ENCODE results near the gene NOL9. TPM values are rescaled to one million over a fixed set of nuclear protein-coding genes. Genes with fewer than 3 reads are reported as not detected.

NOL9 gene
- total and polyA plus RNA-seq, 9 of the 15 experiments (the other 6 are each of a cell fraction or from before 2014, with no cell fraction given) = 5.6 to 76.5 (median 47.3) TPM

DNA sequence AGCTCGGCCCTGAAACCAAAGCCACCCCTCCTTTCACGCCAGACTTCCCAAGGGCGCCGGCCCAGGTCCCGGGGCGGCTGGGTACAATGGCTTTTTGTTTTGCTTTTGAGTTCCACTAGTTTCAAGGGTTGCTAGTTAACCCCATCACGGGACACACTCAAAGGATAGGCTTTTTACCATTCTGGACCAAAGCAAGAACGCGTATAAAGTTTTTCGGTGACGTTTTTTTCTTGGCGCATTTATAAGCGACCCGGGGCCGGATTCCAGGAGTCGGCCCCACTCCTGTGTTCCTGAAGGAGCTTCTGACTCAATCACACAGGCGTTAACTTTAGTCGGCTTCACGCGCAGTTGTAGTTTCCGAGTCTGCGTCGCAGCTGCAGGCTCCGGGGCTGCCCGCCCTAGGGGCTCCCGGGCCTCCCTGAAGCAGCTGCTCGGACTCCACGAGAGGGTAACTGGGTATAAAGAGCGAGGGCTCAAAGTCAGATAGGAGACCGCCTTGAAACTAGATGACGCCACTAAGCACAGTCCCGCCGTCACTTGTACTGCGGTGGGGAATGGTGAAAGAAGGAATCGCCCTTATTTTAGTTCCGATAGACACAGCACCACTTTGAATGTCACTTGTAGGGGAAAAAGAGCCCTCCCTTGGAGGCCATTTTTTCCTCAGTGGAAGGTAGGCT is 49.1 kb upstream of the NOL9 start (continued):
- no peak for TF ChIP-seq TRIM25 (IDR thresholded peaks at IDR 0.05; ENCODE audit: borderline replicate concordance)
- peak; percentile 45; the same call in 1 of the 2 replicates for TF ChIP-seq POLR2AphosphoS5 (IDR thresholded peaks at IDR 0.05; ENCODE audit: control insufficient read depth, insufficient read depth, low read depth, low read length)
- TF ChIP-seq CHD2 (IDR thresholded peaks at IDR 0.05; ENCODE audit: low read depth, low read length) = 0 out of 2 replicates have a peak, but pooled peaks have one; percentile 20
- no peak for TF ChIP-seq NFYB (IDR thresholded peaks at IDR 0.05; ENCODE audit: extremely low read depth, insufficient read length)
- no peak for TF ChIP-seq YBX1 (IDR thresholded peaks at IDR 0.05)
- no peak for TF ChIP-seq CREB5 (CRISPR knock-in tag; IDR thresholded peaks at IDR 0.05)
- TF ChIP-seq TAL1 (IDR thresholded peaks at IDR 0.05) = no peak
- TF ChIP-seq ADNP (tag; IDR thresholded peaks at IDR 0.05) = no peak
- TF ChIP-seq ZNF263 (CRISPR knock-in tag; IDR thresholded peaks at IDR 0.05; ENCODE audit: borderline replicate concordance) = no peak
- TF ChIP-seq, protein P1, sequence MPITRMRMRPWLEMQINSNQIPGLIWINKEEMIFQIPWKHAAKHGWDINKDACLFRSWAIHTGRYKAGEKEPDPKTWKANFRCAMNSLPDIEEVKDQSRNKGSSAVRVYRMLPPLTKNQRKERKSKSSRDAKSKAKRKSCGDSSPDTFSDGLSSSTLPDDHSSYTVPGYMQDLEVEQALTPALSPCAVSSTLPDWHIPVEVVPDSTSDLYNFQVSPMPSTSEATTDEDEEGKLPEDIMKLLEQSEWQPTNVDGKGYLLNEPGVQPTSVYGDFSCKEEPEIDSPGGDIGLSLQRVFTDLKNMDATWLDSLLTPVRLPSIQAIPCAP (CRISPR knock-in tag; IDR thresholded peaks at IDR 0.05; ENCODE audit: borderline replicate concordance) = no peak
- no peak for TF ChIP-seq NCOR1 (IDR thresholded peaks at IDR 0.05)
- no peak for TF ChIP-seq ARNT (IDR thresholded peaks at IDR 0.05)
- peak; percentile 81 for TF ChIP-seq GTF2E2 (tag; IDR thresholded peaks at IDR 0.05)
- no peak for TF ChIP-seq BRD9 (IDR thresholded peaks at IDR 0.05; ENCODE audit: low read depth, partially characterized antibody)
- TF ChIP-seq ZNF644 (tag; IDR thresholded peaks at IDR 0.05; ENCODE audit: low read depth) = 0 out of 2 replicates have a peak, but pooled peaks have one; percentile 70
- no peak for TF ChIP-seq ZNF324 (CRISPR knock-in tag; IDR thresholded peaks at IDR 0.05)
- TF ChIP-seq ZNF41 (CRISPR knock-in tag; conservative IDR thresholded peaks at IDR 0.05) = no peak
- peak in 1 of 2 experiments; percentile 83; a peak in 2 of 4 replicates for TF ChIP-seq UBTF (IDR thresholded peaks at IDR 0.05; ENCODE audit: borderline replicate concordance in 1 of 2, low read depth in 2 of 2, low read length in 2 of 2)
- no peak; the same call in 1 of the 2 replicates for TF ChIP-seq ZNF695 (CRISPR knock-in tag; IDR thresholded peaks at IDR 0.05)
- TF ChIP-seq MAZ (CRISPR knock-in tag; conservative IDR thresholded peaks at IDR 0.05 in 1 of 2, IDR thresholded peaks at IDR 0.05 in 1 of 2) = 0 out of 4 replicates have a peak, but pooled peaks of 1 of the 2 experiments have one; percentile 6
- no peak for TF ChIP-seq ZSCAN32 (CRISPR knock-in tag; IDR thresholded peaks at IDR 0.05)
